GM19025 (cell line): ENCODE data around the gene CCDC30.

Source experiments
- ATAC-seq: cut with Tn5 transposase; IDR thresholded peaks from one replicate; pipeline ENCODE4 v1.9.1; 2021; ENCODE audit warnings: mild to moderate bottlenecking, low read depth, moderate library complexity; ENCODE audit not compliant: unreplicated experiment

Gene CCDC30

GRCh38 chr1:42462828-42463763, at the start of gene CCDC30:
TSS of gene CCDC30 (plus strand) at chr1:42463286. CDS start at chr1:42480552, 17,266 bp downstream.
- peak; percentile 100 for ATAC-seq

GRCh38 chr1:42414551-42415496, 48.3 kb upstream of the CCDC30 start:
- ATAC-seq, result no peak

GRCh38 chr1:42417166-42417565, 45.9 kb upstream of the CCDC30 start:
- no peak for ATAC-seq

- no peak for ATAC-seq
Observed at GRCh38 chr1:42418516-42418915, 44.6 kb upstream of the CCDC30 start.

- ATAC-seq, result no peak
Observed at GRCh38 chr1:42419126-42419821, 43.8 kb upstream of the CCDC30 start.

- ATAC-seq, result no peak
Observed at GRCh38 chr1:42420121-42420520, 43.0 kb upstream of the CCDC30 start.

GRCh38 chr1:42420911-42421585, 42.0 kb upstream of the CCDC30 start:
- ATAC-seq, result no peak

- ATAC-seq, result no peak
Observed at GRCh38 chr1:42422737-42423136, 40.3 kb upstream of the CCDC30 start.

- ATAC-seq, result no peak
Observed at GRCh38 chr1:42423681-42424080, 39.4 kb upstream of the CCDC30 start.

GRCh38 chr1:42424201-42424600, 38.9 kb upstream of the CCDC30 start:
- ATAC-seq, result no peak

- ATAC-seq, result no peak
Observed at GRCh38 chr1:42427240-42427639, 35.8 kb upstream of the CCDC30 start.

- ATAC-seq, result no peak
Observed at GRCh38 chr1:42429603-42430002, 33.5 kb upstream of the CCDC30 start.

- no peak for ATAC-seq
Observed at GRCh38 chr1:42430286-42431135, 32.6 kb upstream of the CCDC30 start.

GRCh38 chr1:42431514-42431913, 31.6 kb upstream of the CCDC30 start:
- ATAC-seq, result no peak

GRCh38 chr1:42432714-42433113, 30.4 kb upstream of the CCDC30 start:
- ATAC-seq, result no peak

- no peak for ATAC-seq
Observed at GRCh38 chr1:42433369-42433768, 29.7 kb upstream of the CCDC30 start.

- ATAC-seq, result no peak
Observed at GRCh38 chr1:42434340-42434739, 28.7 kb upstream of the CCDC30 start.

GRCh38 chr1:42439940-42440339, 23.1 kb upstream of the CCDC30 start:
- no peak for ATAC-seq

GRCh38 chr1:42442662-42443061, 20.4 kb upstream of the CCDC30 start:
- ATAC-seq, result no peak
